ENCODE results near the gene GPR39.

- TF ChIP-seq CTCF (IDR thresholded peaks at IDR 0.05; ENCODE audit: low read depth, low read length, poor library complexity, severe bottlenecking) (no peak), EZH2phosphoT487 (IDR thresholded peaks at IDR 0.05; ENCODE audit: borderline replicate concordance, low read length) (no peak)
Measured at GRCh38 chr2:132401326-132401725, 15.3 kb upstream of the GPR39 start.
